ENCODE results near the gene ARHGEF19. TPM values are rescaled to one million over a fixed set of nuclear protein-coding genes. Genes with fewer than 3 reads are reported as not detected.

Gene ARHGEF19
- total and polyA plus RNA-seq, 2 of the 13 experiments (the other 11 are each of a cell fraction or from before 2014, with no cell fraction given): 1.7 to 1.8 TPM

DNA sequence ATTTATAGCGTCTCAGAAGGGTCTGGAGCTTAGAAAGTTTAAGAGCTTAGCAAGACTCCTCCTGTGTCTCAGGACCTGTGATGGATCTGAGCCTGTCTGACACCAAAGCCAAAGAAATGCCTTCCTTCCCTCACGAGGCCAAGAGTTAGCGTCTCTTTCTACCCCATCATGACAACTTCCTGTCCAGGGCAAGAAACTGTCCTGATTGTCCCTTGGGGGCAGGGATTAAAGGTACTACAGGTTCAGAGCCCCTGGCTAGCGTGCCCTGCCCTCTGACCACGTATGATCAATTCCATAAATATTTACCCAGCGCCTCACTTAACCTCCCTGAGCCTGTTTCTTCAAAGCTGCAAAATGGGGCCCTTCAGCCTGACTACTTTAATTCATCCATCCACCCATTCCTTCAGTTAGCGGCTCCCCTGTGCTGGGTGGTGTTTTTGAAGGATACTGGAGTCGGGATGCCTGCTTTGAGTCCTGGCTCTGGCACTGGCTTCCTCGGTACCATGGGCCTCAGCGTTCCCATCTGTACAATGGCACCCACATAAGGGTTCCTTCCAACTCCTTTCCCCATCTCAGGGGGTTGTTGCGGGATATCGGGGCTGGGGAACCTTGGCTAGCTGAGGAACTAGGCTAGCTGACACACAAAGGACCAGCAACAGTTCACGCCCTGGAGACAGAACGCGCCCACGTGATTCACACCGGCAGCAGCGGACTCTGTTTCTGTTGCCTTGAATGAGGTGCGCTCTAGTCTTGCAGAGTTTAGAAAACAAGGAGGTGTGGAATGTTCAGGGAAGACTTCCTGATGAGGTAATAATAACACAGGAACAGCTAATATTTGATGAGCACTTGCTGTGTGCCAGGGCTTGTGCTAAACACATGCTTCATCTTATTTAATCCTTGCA lies 33.6 kb downstream of the ARHGEF19 start (continued):
- TF ChIP-seq ZNF749 (CRISPR knock-in tag; IDR thresholded peaks at IDR 0.05; ENCODE audit: borderline replicate concordance): no peak
- no peak for TF ChIP-seq KMT2A (CRISPR knock-in tag; IDR thresholded peaks at IDR 0.05)
- TF ChIP-seq ZNF225 (CRISPR knock-in tag; IDR thresholded peaks at IDR 0.05): peak; percentile 52; the same call in 1 of the 2 replicates
- TF ChIP-seq ZNF280B (CRISPR knock-in tag; IDR thresholded peaks at IDR 0.05; ENCODE audit: borderline replicate concordance): no peak
- no peak for TF ChIP-seq CEBPB (IDR thresholded peaks at IDR 0.05; ENCODE audit: borderline replicate concordance, low read depth, low read length)
- no peak for TF ChIP-seq SATB2 (CRISPR knock-in tag; IDR thresholded peaks at IDR 0.05)
- TF ChIP-seq ZNF160 (CRISPR knock-in tag; IDR thresholded peaks at IDR 0.05): no peak
- TF ChIP-seq LBX2 (CRISPR knock-in tag; IDR thresholded peaks at IDR 0.05; ENCODE audit: borderline replicate concordance): no peak
- 0 out of 2 replicates have a peak, but pooled peaks have one; percentile 17 for TF ChIP-seq ZMAT3 (CRISPR knock-in tag; conservative IDR thresholded peaks at IDR 0.05)
- TF ChIP-seq SAP130 (CRISPR knock-in tag; IDR thresholded peaks at IDR 0.05; ENCODE audit: low read depth): peak; percentile 74
- no peak for TF ChIP-seq CHCHD3 (CRISPR knock-in tag; IDR thresholded peaks at IDR 0.05)
- TF ChIP-seq GFI1 (CRISPR knock-in tag; IDR thresholded peaks at IDR 0.05; ENCODE audit: borderline replicate concordance): 0 out of 2 replicates have a peak, but pooled peaks have one; percentile 7
- TF ChIP-seq SKI (IDR thresholded peaks at IDR 0.05; ENCODE audit: partially characterized antibody): no peak
- no peak; the same call in 1 of the 2 replicates for TF ChIP-seq ZNF563 (CRISPR knock-in tag; IDR thresholded peaks at IDR 0.05)
- TF ChIP-seq ELF4 (CRISPR knock-in tag; IDR thresholded peaks at IDR 0.05; ENCODE audit: borderline replicate concordance): peak; percentile 55; the same call in 1 of the 2 replicates
- TF ChIP-seq MAZ (IDR thresholded peaks at IDR 0.05; ENCODE audit: borderline replicate concordance, low read depth, low read length): no peak
- no peak; the same call in 1 of the 2 replicates for TF ChIP-seq MAZ (CRISPR knock-in tag; IDR thresholded peaks at IDR 0.05; ENCODE audit: low read depth)
- peak; percentile 43; the same call in 1 of the 2 replicates for TF ChIP-seq TAF1 (CRISPR knock-in tag; IDR thresholded peaks at IDR 0.05)
- TF ChIP-seq KDM3A (CRISPR knock-in tag; IDR thresholded peaks at IDR 0.05; ENCODE audit: low read depth): 0 out of 2 replicates have a peak, but pooled peaks have one; percentile 24
- TF ChIP-seq, protein P1, sequence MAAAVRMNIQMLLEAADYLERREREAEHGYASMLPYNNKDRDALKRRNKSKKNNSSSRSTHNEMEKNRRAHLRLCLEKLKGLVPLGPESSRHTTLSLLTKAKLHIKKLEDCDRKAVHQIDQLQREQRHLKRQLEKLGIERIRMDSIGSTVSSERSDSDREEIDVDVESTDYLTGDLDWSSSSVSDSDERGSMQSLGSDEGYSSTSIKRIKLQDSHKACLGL (CRISPR knock-in tag; IDR thresholded peaks at IDR 0.05): no peak
- TF ChIP-seq, protein P2, sequence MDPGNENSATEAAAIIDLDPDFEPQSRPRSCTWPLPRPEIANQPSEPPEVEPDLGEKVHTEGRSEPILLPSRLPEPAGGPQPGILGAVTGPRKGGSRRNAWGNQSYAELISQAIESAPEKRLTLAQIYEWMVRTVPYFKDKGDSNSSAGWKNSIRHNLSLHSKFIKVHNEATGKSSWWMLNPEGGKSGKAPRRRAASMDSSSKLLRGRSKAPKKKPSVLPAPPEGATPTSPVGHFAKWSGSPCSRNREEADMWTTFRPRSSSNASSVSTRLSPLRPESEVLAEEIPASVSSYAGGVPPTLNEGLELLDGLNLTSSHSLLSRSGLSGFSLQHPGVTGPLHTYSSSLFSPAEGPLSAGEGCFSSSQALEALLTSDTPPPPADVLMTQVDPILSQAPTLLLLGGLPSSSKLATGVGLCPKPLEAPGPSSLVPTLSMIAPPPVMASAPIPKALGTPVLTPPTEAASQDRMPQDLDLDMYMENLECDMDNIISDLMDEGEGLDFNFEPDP (CRISPR knock-in tag; conservative IDR thresholded peaks at IDR 0.05): no peak
- TF ChIP-seq SMARCC2 (IDR thresholded peaks at IDR 0.05): no peak
- no peak for TF ChIP-seq TP53 (CRISPR knock-in tag; conservative IDR thresholded peaks at IDR 0.05)
- no peak for TF ChIP-seq ZNF737 (CRISPR knock-in tag; IDR thresholded peaks at IDR 0.05; ENCODE audit: borderline replicate concordance)
- 0 out of 2 replicates have a peak, but pooled peaks have one; percentile 14 for TF ChIP-seq RBAK (CRISPR knock-in tag; IDR thresholded peaks at IDR 0.05)
- TF ChIP-seq TCF7 (IDR thresholded peaks at IDR 0.05; ENCODE audit: low read depth): peak; percentile 78

All from HepG2 (cell line).